Hematopoietic multipotent progenitor cell treated with erythropoietin and hydrocortisone succinate and interleukin-3 and kit ligand, for 4 days (in vitro differentiated cells): ENCODE results near the gene MYH15.
A peak's percentile ranks its signal among the peaks of the same experiment; 100 is the strongest.

Source experiments
- DNase-seq: peaks from one replicate; pipeline ENCODE4 v3.0.0-alpha.2; 2015

MYH15 gene

DNA sequence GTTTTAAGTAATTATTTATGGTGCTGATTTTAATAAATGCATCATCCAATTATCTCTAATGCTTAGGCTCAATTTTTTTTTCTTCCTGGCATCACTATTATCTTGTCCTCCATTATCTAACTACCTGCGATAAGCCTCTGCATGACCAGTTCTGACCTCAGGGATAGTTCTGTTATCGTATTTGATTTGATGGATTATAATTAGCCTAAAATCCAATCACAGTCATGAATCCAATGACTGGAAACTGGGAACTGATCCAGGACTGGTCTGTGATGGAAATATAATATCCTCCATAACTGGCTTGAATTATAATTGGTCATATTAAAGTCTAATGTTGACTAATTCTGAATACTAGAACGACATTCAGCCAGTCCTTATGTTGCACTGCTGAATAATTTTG is 1.1 kb downstream of the MYH15 start:
- DNase-seq: no peak

- no peak for DNase-seq
These were observed 2.5 kb downstream of the MYH15 start for GRCh38 chr3:108507902-108508301.

DNA sequence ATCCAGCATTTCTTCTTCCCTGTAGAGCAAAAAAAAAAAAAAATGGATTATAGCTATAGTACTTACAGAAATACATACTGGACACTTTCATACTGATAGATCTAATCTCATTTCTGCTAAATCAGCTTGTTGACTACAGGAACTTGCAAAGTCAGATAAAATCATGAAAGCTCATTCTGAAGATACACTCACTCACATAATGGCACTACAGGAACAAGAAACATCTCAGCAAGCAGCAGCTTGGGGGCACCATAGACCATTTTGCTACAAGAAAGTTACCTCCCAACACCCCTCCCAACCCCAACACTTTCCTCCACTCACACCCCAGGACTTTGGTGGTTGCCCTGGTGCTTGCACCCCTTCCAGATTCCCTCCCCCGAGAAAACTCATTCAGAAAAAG is 4.6 kb downstream of the MYH15 start:
- peak; percentile 69 for DNase-seq

DNA sequence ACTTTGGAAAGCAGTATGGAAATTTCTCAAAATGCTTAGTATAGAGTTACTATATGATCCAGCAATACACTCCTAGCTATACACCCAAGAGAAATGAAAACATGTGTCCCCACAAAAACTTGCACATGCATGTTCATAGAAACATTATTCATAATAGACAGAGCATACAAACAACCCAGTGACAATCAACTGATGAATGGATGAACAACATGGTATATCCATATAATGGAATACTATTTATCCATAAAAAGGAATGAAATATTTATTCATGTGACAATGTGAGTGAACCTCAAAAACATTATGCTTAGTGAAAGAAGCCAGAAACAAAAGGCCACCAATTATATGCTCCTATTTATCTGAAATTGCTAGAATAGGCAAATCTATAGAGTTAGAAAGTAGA is 6.7 kb downstream of the MYH15 start:
- no peak for DNase-seq

DNA sequence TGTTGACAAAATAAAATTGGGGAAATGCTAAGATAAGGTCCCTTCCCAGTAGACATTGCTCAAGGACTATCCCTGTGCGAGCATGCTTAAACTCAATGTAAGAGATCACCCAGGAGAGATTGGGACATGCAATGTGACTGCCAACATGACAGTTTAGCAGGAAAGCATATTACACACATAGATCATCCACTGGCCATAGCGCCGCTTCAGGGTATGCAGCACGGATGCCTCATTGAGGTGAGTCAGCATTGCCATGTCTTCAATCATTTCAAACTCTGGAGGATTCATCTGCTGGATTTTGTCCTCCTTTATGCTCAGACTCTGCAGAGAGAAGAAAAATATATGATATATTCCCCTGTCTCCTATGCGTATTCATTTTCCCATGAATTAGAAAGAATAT is 8.9 kb downstream of the MYH15 start:
- no peak for DNase-seq

- no peak for DNase-seq
These were observed 9.7 kb downstream of the MYH15 start for GRCh38 chr3:108500728-108501127.

DNA sequence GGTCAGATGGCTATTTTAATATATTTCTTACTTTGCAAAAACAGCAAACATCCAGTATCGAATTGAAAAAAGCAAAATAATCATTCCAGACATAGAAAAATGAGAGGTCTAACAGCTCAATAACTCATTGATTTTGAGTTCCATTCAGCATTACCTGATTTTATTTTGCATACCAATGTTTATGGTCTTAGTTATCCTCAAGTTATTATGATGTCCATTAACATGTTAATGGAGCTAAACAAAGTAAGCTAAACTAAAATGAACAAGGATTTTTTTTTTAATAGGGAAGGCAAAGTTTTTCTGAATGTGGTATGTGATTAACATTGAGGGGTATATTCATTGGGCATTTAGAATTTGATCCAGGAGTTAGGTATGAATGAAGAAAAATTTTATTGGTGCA is 13.1 kb downstream of the MYH15 start:
- DNase-seq: no peak

DNA sequence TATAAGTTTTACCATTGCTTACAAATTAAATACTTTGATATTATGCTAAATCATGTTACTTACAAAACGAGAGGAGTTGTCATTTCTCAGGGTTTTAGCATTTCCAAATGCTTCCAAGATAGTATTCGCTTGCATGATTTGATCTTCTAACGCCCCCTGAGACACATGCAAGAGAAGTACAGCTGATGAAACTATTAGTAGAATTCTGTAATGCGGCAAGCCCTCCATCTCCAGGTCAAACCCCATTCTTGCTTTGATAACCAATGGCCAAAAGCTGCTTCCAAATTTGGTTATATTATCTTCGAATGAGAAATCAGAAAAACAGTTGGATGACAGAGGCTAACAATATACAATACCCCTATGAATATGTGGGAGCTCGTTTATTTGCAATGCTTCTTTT is 14.7 kb downstream of the MYH15 start:
- DNase-seq: no peak

GRCh38 chr3:108494906-108495531 is 15.4 kb downstream of the MYH15 start:
- no peak for DNase-seq

GRCh38 chr3:108493862-108494261 is 16.5 kb downstream of the MYH15 start:
- DNase-seq: peak; percentile 29

DNA sequence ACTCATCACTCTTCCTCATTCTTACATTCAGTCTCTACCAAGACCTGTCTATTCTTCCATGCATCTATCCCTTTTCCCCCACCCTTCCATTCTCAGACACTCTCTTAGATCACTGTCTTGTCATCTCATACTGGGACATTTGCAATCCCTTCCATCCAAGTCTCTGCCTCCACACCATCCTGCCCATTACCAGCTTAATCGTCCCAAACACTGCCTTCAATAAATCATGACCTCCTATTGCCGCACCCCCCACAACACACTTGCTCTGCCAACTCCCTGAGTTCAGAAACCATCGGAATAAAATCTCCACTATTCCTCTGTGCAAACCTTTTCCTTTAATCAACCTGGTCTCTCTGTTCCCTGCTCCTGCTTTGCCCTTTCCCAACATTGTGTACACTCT is 18.9 kb downstream of the MYH15 start:
- DNase-seq: no peak

DNA sequence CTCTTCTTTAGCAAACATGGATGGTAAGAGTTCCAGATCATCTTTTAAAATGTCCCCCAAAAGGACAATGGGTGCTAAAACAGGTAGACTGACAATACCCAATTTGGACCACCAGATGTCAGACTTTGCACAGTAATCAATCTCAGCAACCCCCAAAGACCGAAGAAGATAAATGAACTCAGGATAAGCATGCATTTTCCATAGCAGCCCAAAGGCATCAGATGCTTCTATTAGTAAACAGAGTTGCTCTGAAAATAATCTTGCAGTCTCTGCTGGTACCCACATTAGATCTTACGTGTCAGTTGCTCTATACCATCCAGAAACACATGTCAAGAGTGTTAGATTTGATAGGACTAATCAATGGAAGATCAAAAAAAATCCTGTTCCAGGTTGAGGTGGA is 20.6 kb downstream of the MYH15 start:
- DNase-seq: peak; percentile 78

GRCh38 chr3:108488631-108489030 is 21.8 kb downstream of the MYH15 start:
- DNase-seq: no peak

GRCh38 chr3:108487439-108487838 is 23.0 kb downstream of the MYH15 start:
- peak; percentile 6 for DNase-seq

DNA sequence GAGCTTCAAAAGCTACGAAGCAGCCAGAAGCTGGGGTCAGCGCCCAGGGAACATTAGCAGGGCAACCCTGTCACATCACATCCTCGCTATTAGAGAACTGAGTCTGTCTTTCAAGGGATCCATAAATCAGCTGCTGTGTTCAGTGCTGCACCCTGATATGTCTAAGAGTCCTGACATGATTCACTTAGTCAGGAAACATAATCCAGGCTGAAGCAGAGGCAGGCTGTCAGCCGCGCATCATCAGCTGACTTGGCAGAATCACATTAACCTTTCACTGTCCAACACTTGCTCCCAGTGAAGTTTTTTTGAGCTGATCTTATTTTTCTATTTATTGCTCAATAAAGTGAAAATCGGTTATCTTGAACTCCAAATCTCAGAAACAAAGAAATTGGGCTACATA is 23.5 kb downstream of the MYH15 start:
- DNase-seq: peak; percentile 33

DNA sequence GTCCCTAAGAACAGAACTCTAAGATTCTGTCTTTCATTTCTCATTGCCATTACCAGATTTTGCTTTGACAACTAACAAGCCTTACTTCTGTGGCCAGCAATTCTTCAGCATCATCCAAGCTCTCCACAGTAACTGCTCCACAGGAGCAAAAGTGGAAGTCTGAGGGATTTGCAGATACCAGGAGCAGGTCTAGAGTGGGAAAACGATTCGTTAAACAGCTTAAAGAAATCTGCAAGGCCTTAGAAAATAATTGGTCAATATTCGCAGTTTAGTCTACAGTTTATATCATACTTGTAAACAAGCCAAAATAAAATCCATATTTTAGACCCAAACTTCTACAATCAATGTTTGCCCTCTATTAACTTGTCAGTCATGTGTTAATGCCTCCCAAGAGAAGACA is 24.1 kb downstream of the MYH15 start:
- no peak for DNase-seq

DNA sequence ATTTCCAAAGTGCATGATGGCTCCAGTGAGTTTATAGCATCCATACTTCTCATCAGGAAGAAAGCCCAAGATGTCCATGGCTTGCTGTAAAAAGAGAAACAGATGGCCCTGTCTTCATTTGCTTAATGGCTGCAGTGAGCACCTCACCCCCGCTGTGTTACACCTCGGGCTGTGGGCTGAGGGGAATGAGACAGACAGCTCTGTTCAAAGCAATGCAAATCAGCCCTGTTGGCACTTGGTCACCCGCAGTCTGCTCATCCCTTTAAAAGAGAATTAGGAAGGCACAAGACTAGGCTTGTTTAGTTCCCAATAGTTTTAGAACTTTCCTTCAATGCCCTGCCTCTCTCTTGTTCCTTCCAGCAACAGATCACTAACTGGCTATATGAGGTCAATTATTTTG is 25.2 kb downstream of the MYH15 start:
- DNase-seq: no peak

- no peak for DNase-seq
These were observed 31.2 kb downstream of the MYH15 start for GRCh38 chr3:108479224-108479623.

DNA sequence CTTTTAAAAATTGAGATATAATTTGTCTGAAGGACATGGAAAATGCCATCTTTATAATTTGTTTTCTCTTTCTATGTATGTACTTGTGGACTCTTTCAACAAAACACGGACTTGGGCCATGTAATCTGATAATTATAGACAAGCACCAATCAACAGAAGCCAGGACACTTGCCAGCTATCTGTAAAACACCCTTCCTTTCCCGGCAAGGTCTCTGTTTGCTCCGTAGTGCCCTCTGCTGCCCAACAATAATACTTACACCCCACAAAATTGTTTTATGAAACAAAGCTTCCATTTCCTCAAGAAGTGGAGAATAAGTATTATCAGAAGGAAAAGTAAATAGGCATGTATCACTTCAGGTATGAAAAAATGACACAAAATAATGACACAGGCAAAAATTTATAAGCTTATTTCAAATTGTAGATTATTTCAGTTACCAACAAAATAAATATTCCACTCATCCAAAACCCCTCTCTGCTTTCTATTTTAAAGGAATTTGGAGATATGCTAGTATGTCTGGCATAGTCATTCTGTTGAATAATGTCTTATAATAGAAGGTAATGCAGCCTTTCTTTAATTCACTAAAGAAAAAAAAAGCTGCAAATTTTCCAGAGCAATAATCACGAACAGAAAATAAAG is 32.8 kb downstream of the MYH15 start:
- peak; percentile 89 for DNase-seq

GRCh38 chr3:108475220-108475782 is 35.1 kb downstream of the MYH15 start:
- peak; percentile 31 for DNase-seq

DNA sequence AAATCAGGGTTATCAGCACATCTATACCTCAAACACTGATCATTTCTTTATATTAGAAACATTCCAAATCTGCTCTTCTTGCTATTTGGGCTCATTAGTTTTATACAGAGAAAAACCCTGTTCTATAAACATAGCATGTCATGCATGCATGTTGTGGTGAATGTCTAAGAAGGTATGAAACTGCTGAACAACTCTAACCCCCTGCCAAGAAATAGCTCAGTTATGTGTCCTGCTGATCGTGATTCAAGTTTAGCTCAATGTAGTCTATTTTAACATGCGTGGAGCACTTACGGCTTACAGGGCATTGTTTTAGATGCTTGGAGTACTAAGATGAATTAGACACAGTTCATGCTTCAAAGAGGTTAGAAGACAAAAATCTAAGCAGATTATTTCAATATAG is 35.8 kb downstream of the MYH15 start:
- no peak for DNase-seq

- DNase-seq: no peak
These were observed 36.7 kb downstream of the MYH15 start for GRCh38 chr3:108473711-108474110.

DNA sequence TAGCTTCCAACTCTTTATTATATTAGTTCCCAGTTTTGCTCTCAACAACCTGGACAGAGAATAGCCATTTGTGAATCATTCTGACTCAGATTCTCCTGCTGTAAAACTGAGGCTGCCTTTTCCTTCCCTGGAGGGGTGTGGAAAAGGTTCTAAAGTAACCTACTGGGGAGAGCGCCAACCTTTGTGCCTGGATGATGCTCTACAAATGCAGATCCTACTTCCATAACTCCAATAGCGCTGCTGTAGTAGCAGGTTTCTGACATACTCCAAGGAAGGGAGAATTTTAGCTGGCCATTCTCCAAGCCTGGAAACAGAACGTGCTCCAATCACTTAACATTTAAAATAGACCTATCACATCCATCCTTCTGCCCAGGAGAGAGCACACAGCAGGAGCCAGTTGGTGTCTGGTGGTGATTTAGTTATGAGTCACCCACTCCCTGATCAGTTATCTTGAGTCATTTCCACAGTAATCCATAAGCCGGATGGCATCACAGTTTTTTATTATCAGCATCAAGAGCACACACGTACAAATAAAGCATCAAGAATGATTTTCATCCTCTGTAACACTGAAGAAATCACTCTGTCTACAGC is 38.3 kb downstream of the MYH15 start:
- peak; percentile 25 for DNase-seq

DNA sequence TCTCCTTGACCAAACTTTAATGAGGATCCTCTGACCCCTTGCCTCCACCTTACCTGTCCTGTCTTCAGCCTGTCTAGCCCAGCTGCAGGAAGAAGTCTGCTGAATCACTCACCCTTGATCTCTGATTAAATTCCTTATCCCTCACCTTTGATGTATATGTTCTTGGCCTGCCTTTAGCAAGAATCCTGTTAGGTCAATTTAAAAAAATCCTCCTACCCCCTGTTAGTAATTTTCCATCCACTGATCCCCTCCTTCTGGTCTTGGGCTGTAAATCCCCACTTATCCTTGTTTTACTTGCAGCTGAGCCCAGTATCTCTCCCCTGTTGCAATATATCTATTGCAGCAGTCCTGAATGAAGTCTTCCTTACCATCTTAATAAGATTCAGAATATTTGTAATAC is 39.0 kb downstream of the MYH15 start:
- no peak for DNase-seq
